Neural progenitor cell (in vitro differentiated cells): ENCODE results near the gene TFAM. TPM values are rescaled to one million over a fixed set of nuclear protein-coding genes. Genes with fewer than 3 reads are reported as not detected.

Experiments used
- DNase-seq: peaks from one replicate; pipeline ENCODE4 v3.0.0-alpha.2; 2016; ENCODE audit warnings: low spot score
- H2AFZ ChIP-seq: fragments of 200-600 bp; sonication (generic); replicated peaks from 2 replicates; pipeline ENCODE4 v1.6.1; 2016; ENCODE audit warnings: antibody characterized with exemption
- H3F3A ChIP-seq: fragments of 200-600 bp; sonication (generic); 2 replicates; pipeline ENCODE4 v1.6.1; 2016; ENCODE audit warnings: antibody characterized with exemption, low read depth
- H3K27ac ChIP-seq: fragments of 200-600 bp; sonication (generic); 2 replicates; pipeline ENCODE4 v1.5.1; 2016; ENCODE audit warnings: mild to moderate bottlenecking
- H3K27me3 ChIP-seq: fragments of 200-600 bp; sonication (generic); 2 replicates; pipeline ENCODE4 v1.6.1; 2016; ENCODE audit warnings: mild to moderate bottlenecking, moderate library complexity
- H3K36me3 ChIP-seq: fragments of 200-600 bp; sonication (generic); 2 replicates; pipeline ENCODE4 v1.5.1; 2016
- H3K4me1 ChIP-seq: fragments of 200-600 bp; sonication (generic); 2 replicates; pipeline ENCODE4 v1.6.1; 2016; ENCODE audit warnings: mixed run types
- H3K4me2 ChIP-seq: fragments of 200-600 bp; sonication (generic); 2 replicates; pipeline ENCODE4 v1.6.1; 2016
- H3K4me3 ChIP-seq: fragments of 200-600 bp; sonication (generic); 2 replicates; pipeline ENCODE4 v1.5.1; 2016
- H3K79me2 ChIP-seq: fragments of 200-600 bp; sonication (generic); 2 replicates; pipeline ENCODE4 v1.6.1; 2016; ENCODE audit warnings: low read depth
- H3K9ac ChIP-seq: fragments of 200-600 bp; sonication (generic); 2 replicates; pipeline ENCODE4 v1.6.1; 2016
- H3K9me3 ChIP-seq: fragments of 200-600 bp; sonication (generic); 2 replicates; pipeline ENCODE4 v1.5.1; 2016; ENCODE audit warnings: low read depth
- H4K20me1 ChIP-seq: fragments of 200-600 bp; sonication (generic); 2 replicates; pipeline ENCODE4 v1.6.1; 2016; ENCODE audit warnings: low read depth
- H3K27ac Mint-ChIP-seq: 3 replicates; pipeline ENCODE4 v1.8.0; 2021; ENCODE audit warnings: mixed read lengths
- H3K27me3 Mint-ChIP-seq: 2 replicates; pipeline ENCODE4 v1.8.0; 2022; ENCODE audit warnings: low read depth, mild to moderate bottlenecking, inconsistent platforms, moderate library complexity, mixed read lengths; ENCODE audit not compliant: insufficient read depth
- H3K36me3 Mint-ChIP-seq: 3 replicates; pipeline ENCODE4 v1.8.0; 2021; ENCODE audit warnings: mixed read lengths
- H3K4me1 Mint-ChIP-seq: 3 replicates; pipeline ENCODE4 v1.8.0; 2021; ENCODE audit warnings: mixed read lengths
- H3K4me3 Mint-ChIP-seq: 3 replicates; pipeline ENCODE4 v1.8.0; 2021; ENCODE audit warnings: mild to moderate bottlenecking, moderate library complexity, mixed read lengths
- H3K9me3 Mint-ChIP-seq: 3 replicates; pipeline ENCODE4 v1.8.0; 2020; ENCODE audit warnings: mixed read lengths
- CTCF ChIP-seq: fragments of 200-600 bp; sonication (generic); IDR thresholded peaks from 2 replicates; pipeline ENCODE4 v1.5.1; 2017; ENCODE audit warnings: antibody characterized with exemption, mild to moderate bottlenecking
- EZH2 ChIP-seq: fragments of 200-600 bp; sonication (generic); IDR thresholded peaks from 2 replicates; pipeline ENCODE4 v1.6.1; 2017; ENCODE audit warnings: antibody characterized with exemption, mild to moderate bottlenecking, moderate library complexity
- EZH2phosphoT487 ChIP-seq: fragments of 200-600 bp; sonication (generic); IDR thresholded peaks from 2 replicates; pipeline ENCODE4 v1.6.1; 2017; ENCODE audit warnings: antibody characterized with exemption
- total RNA-seq: library from RNA; depleted of rRNA; stranded (reverse); fragments of >200 nt; gene quantifications from 2 replicates; pipeline ENCODE4 v1.2.3, GENCODE V29; 2015; ENCODE audit warnings: low replicate concordance

Gene TFAM
- total RNA-seq, 1 donor from 2014 or later = 61.2 TPM

- Histone ChIP-seq H3F3A (no peaks in the 10 kb centered on the region), H3K36me3 (peaks cover 5% of the 10 kb centered on the region), H3K79me2 (no peaks in the 10 kb centered on the region), H3K27ac (no peak overlapping the region), H3K9me3 (no peaks in the 10 kb centered on the region), H3K4me1 (no peaks in the 10 kb centered on the region), H3K27me3 (no peaks in the 10 kb centered on the region), H3K4me3 (no peak overlapping the region), H4K20me1 (no peaks in the 10 kb centered on the region), H3K9ac (no peak overlapping the region), H3K4me2 (no peak overlapping the region), H2AFZ (no peak overlapping the region)
- no peaks in the 10 kb centered on the region for H3K9me3 Mint-ChIP-seq
- H3K4me1 Mint-ChIP-seq = no peaks in the 10 kb centered on the region
- no peak overlapping the region for H3K27ac Mint-ChIP-seq
- H3K27me3 Mint-ChIP-seq = no peaks in the 10 kb centered on the region
- DNase-seq = no peak
- no peak overlapping the region for H3K4me3 Mint-ChIP-seq
- TF ChIP-seq EZH2 (no peak), CTCF (no peak), EZH2phosphoT487 (no peak)
- peaks cover 13% of the 10 kb centered on the region for H3K36me3 Mint-ChIP-seq
Observed at GRCh38 chr10:58400609-58401008, 15.4 kb downstream of the TFAM start.

DNA sequence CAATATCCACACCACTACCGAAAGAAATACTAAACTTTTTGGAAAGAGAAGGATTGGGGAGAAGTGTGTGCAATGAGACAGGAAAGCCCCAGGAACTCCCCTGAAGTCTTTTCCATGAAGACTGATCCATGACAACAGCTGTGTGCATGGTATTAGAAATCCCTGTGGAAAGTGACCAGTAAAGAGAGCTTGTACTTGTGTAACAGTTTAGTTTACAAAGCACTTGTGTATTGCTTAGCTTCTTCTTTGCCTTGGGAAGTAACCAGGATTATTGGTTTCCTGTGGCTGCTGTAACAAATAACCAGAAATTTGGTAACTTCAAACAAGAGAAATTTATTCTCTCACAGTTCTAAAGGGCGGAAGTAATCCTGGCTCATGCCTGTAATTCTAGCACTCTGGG, 18.8 kb downstream of the TFAM start:
- no peaks in the 10 kb centered on the region for H3K27me3 Mint-ChIP-seq
- Histone ChIP-seq H4K20me1 (no peaks in the 10 kb centered on the region), H3K36me3 (no peaks in the 10 kb centered on the region), H3K79me2 (no peaks in the 10 kb centered on the region), H3K4me3 (no peak overlapping the region), H2AFZ (no peak overlapping the region), H3K27me3 (no peaks in the 10 kb centered on the region), H3K27ac (no peak overlapping the region), H3K4me2 (no peak overlapping the region), H3K9me3 (no peaks in the 10 kb centered on the region), H3K9ac (no peak overlapping the region), H3K4me1 (no peaks in the 10 kb centered on the region), H3F3A (no peaks in the 10 kb centered on the region)
- H3K36me3 Mint-ChIP-seq = peaks cover 4% of the 10 kb centered on the region
- TF ChIP-seq EZH2phosphoT487 (no peak), EZH2 (no peak), CTCF (no peak)
- H3K27ac Mint-ChIP-seq = no peak overlapping the region
- H3K9me3 Mint-ChIP-seq = no peaks in the 10 kb centered on the region
- H3K4me3 Mint-ChIP-seq = no peak overlapping the region
- no peak for DNase-seq
- no peaks in the 10 kb centered on the region for H3K4me1 Mint-ChIP-seq

DNA sequence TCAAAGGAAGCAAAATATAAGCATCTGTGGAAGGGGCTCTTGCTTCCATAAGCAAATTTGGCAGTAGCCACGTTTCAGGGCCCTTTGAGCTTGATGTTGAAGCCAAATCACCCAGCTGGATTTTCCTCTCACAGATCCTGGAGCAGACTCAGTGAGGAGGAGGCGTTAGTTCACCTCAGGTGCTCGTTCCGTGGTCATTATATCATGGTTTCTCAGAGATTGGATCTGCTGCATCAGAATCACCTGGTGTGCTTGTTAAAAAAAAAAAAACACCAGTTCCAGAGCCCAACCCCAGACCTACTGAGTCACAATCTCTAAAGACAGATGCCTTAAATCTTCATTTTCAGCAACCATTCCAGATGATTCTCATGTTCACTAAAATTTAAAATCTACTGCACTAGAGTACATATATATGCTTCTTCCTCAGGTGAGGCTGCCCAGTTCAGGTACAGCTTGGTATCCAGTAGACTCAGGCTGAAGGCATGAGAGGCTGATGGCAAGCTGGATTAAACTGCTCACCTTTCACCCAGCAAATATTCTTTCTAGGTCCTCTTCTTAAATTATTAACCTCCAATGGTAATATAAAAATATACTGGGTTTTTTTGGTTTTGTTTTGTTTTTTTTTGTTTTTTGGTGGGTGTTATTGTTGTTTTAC, 24.9 kb downstream of the TFAM start:
- Mint-ChIP-seq H3K9me3 (peaks cover 3% of the 10 kb centered on the region), H3K36me3 (no peaks in the 10 kb centered on the region), H3K4me3 (no peak overlapping the region), H3K27ac (no peak overlapping the region), H3K4me1 (peaks cover 9% of the 10 kb centered on the region), H3K27me3 (peaks cover 2% of the 10 kb centered on the region)
- no peak for DNase-seq
- Histone ChIP-seq H3K4me2 (no peak overlapping the region), H3K27me3 (no peaks in the 10 kb centered on the region), H2AFZ (no peak overlapping the region), H3K4me3 (no peak overlapping the region), H3F3A (no peaks in the 10 kb centered on the region), H3K79me2 (no peaks in the 10 kb centered on the region), H3K36me3 (no peaks in the 10 kb centered on the region), H3K9me3 (no peaks in the 10 kb centered on the region), H4K20me1 (no peaks in the 10 kb centered on the region), H3K4me1 (peaks cover 6% of the 10 kb centered on the region), H3K27ac (no peak overlapping the region), H3K9ac (no peak overlapping the region)
- TF ChIP-seq EZH2phosphoT487 = no peak
- TF ChIP-seq EZH2 = no peak
- TF ChIP-seq CTCF = no peak
